GM21723 (cell line): ENCODE results near the gene FCMR.
"Not testable (repeated sequence)": the region's sequence is repeated elsewhere in the genome, so short reads cannot be mapped to it uniquely, and the experiment has no call there.

Source experiments
- ATAC-seq: cut with Tn5 transposase; IDR thresholded peaks from one replicate; pipeline ENCODE4 v1.9.1; 2021; ENCODE audit warnings: mild to moderate bottlenecking, moderate library complexity; ENCODE audit not compliant: unreplicated experiment

FCMR gene

DNA sequence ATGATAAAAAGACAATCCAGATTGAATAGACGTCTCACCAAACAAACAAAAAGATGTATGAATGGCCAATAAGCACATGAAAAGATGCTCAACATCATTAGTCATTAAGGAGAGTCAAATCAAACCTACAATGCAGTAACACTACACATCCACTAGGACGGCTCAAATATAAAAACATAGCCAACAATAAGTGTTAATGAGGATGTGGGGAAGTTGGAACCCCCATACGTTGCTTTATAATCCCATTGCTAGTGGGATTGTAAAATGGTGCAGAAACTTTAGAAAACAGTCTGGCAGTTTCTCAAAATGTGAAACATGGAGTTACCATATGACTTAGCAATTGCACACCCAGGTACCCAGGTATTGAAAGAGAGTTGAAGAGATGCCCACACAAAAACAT lies 39.2 kb downstream of the FCMR start:
- no peak for ATAC-seq

DNA sequence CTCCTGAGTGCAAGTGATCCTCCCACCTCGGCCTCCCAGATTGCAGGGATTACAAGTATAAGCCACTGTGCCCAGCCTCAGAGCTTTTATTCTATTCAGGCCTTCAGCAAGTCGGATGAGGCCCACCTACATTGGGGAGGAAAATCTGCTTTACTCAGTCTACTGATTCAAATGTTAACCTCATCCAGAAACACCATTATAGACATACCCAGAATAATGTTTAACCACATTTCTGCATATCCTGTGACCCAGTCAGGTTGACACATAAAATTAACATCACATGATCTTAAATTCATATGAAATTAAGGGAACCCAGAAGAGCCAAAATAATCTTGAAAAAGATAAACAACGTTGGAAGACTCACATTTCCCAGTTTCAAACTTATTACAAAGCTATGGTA lies 41.4 kb downstream of the FCMR start:
- no peak for ATAC-seq

DNA sequence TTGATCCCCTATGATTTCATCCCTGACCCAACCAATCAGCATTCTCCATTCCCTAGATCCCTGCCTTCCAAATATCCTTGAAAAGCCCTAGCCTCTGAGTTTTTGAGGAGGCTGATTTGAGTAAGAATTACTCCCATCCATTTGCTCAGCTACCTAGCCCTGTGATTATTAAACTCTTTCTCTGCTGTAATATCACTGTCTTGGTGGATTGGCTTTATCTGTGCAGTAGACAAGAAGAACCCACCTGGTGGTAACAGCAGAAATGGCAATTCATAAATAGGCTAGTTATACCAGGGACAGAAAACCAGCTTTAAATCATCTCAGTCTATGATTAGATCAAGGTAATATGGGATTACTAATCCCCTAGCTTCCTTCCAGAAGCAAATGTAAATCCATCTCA lies 43.3 kb downstream of the FCMR start:
- ATAC-seq: no peak

DNA sequence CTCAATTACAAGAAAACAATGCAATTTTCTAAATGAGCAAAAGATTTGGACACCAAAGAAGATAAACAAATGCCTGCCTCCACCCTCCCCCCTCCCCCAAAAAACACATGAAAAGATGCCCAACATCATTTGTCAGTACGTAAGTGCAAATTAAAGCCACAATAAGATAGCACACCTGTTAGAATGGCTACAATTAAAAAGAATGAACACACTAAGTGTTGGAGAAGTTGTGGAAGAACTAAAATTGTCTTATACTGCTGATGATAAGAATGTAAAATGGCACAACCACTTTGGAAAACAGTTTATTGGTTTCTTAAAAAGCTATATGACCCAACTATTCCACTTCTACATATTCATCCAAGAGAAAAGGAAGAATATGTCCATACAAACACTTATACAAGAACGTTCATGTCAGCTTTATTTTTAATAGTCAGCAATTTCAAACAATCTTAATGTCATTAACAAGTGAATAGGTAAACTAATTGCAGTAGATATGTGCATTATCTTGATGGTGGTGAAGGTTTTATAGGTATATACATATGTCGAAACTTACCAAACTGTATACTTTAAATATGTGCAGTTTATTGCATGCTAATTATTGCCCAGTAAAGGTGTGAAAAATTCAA lies 45.9 kb downstream of the FCMR start:
- ATAC-seq: no peak

DNA sequence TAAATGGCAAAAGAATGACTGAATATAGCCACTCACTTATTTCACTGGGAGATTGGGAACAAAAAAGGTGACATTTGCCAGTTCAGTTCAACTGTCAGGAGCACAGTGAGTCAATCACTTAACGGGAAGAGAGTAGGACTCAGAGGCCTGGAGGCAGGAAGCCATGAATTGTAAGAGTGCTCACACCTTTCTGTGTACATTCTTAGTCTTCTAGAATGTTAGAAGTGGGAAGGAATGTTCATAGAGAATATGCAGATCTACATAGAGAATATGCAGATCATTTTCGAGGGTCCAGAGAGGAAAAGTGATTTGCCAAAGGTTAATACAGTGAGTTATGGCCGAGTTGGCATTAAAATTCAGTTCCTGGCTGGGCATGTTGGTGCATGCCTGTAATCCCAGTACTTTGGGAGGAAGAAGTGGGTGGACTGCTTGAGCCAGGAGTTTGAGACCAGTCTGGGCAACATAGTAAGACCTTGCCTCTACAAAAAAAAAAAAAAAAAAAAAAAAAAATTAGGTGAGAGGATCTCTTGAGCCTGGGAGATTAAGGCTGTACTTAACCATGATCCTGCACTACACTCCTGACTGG lies 48.0 kb downstream of the FCMR start:
- ATAC-seq: no peak

DNA sequence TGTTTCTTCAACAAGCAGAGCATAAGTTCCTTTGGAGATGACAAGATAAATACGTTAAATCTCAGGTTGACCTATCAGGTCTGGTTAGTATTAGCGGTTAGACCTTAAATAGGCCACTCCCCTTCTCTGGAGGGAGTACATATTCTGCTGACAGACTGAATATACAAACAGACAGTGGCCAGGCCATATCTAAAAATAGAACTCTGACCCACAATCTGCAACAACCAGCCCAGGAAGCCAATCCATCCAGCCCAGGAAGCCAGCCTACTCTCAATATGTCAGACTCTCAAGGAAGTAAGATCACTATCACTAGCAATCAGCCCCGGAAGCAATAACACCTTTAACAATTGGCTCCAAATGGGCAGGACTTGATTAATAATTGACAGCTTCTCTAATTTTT lies 49.6 kb downstream of the FCMR start:
- ATAC-seq: no peak

DNA sequence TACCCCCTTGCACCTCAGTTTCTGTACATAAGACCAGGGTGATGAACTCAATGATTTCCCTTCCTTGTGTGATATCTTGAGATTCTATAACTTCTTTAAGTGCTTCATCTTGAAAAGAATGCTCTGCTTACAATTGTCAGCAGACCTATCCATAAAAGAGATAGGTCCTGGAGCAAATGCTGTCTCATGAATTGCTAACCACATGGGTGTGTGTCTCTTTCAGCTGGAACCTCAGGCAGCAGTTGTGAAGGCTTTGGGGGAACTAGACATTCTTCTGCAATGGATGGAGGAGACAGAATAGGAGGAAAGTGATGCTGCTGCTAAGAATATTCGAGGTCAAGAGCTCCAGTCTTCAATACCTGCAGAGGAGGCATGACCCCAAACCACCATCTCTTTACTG lies 53.5 kb downstream of the FCMR start:
- ATAC-seq: no peak

DNA sequence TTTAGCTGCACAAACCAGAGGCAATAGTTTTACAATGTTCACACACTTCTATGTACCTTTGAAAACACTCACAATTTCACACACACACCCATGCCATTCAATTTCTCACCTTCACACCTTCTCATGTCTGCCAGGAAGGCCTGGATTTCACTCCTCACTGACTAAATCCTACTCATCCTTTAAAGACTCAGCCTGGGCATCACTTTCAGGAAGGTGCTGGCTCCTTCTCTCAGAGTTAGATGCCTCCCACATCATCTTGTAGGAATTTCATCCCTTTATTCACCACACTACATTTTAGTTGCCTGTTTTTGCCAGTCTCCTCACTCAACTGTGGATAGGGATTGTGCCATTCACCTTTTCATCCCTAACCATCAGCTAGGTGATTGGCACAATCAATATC lies 54.0 kb downstream of the FCMR start:
- ATAC-seq: no peak

DNA sequence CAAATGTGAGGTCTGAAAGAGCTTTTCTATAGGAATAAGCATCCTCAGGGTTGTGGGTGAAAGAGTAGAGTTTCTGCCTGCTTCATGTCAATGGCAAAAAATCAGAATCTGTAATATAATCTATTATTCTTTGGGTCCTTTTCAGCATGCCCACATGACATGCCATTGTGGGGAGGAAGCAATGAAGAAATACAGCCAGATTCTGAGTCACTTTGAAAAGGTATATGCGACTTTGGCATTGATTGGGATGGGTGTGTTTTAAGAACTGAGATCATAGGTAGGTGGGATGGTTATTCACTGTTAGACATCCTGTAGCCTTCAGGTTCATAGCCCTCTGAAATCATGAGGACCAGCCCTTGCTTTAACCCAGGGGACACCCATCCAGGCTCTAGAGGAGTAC lies 54.5 kb downstream of the FCMR start:
- no peak for ATAC-seq

DNA sequence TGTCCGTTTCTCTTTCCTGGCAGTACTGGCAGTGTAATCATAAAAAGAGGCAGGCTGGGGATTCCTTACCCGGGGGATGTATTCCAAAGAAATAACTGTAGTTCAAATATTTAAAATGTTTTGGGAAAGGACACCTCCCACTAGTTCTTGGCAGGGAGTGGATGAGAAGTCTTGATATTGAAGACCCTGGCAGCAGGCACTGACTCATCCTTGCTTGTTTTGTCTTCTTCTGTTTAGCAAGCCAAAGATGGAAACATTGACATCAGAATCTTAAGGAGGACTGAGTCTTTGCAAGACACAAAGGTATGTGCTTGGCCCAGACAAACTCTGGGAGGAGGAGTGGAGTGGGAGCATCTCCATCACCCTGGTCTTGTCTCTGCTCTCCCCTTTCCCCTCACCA lies 55.7 kb downstream of the FCMR start:
- no peak for ATAC-seq

DNA sequence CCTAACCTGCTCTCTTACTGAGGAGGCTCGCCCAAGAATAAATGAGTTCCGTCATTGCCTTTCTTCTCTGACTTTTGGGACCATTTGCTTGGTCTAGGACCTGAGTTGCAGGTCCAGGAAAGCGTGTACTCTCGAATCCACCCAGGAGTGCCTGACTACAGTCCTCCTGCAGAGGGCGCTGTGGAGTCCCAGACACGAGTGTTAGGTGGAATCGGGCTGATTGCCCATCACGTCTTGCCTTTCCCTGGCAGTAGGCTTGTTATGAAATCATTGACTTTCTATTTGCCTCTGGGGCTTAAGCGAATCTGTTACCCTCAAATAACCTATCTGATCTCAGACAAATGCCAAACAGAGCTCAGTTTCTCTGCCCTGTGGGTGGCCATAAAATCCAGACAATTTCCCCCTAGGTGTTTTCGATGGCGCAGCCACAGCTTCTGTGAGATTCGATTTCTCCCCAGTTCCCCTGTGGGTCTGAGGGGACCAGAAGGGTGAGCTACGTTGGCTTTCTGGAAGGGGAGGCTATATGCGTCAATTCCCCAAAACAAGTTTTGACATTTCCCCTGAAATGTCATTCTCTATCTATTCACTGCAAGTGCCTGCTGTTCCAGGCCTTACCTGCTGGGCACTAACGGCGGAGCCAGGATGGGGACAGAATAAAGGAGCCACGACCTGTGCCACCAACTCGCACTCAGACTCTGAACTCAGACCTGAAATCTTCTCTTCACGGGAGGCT lies 56.6 kb downstream of the FCMR start, which contains the start of gene IL20:
Gene IL20 (plus strand): TSS at position 685 of the 733 bp plus-strand sequence. CDS start 230 bp downstream, outside the sequence.
- ATAC-seq: peak; percentile 56

DNA sequence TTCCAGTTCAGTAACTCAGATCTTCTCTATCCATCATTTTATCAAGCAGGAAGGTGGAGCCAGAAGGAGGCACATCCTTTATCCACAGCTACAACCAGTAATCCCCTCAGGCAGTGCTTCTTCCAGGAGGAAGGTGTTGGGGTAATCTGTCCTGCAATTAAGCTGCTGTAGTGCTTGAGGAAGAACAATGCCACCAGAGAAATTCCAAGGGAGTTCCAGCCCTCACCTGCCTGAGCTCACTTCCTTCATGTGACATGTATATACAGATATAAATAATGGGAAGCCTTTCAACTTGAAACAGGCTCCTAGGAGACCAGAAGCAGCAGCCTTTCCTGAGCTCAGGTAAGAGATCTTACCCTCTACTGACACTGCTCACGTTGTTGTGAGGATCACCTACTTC lies 58.5 kb downstream of the FCMR start:
- ATAC-seq: no peak

DNA sequence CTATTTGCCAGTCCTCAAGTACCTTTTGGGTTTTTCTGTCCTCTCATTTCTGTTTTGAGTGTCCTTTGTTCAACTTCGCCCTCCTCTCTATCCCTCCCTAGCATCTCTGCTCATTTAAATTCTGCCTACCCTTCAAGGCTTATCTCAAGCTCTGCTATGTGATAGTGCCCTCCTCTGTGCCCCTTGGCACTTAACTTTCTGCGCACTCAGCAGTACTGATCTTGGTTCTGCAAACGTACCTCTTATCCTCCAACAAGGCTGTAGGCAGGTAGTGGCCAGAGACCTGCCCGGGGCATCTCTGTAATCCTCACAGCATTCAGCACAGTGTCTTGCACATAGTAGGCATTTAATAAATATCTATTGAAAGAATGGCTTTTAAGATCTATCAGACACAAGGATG lies 61.6 kb downstream of the FCMR start:
- ATAC-seq: no peak

DNA sequence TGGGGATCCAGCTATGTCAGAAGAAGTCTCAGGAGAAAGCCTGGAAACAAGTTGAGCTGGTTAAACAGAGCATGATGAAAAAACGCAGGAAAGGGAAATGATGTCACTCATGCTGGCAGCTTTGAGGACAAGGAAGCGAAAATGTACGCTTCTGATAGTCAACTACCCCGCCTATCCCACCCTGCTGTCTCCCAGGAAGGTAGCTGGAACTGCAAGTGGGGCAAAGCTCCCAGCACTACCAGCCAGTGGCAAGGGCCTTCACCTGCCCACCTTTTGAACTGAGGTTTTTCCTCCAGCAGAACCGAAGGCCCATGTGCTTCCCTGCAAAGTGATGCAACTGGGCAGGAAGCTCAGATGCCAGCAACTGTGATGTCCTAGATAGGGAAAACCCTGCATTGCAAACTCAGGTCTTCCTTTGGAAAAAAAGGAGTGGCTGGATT lies 62.6 kb downstream of the FCMR start:
- no peak for ATAC-seq

DNA sequence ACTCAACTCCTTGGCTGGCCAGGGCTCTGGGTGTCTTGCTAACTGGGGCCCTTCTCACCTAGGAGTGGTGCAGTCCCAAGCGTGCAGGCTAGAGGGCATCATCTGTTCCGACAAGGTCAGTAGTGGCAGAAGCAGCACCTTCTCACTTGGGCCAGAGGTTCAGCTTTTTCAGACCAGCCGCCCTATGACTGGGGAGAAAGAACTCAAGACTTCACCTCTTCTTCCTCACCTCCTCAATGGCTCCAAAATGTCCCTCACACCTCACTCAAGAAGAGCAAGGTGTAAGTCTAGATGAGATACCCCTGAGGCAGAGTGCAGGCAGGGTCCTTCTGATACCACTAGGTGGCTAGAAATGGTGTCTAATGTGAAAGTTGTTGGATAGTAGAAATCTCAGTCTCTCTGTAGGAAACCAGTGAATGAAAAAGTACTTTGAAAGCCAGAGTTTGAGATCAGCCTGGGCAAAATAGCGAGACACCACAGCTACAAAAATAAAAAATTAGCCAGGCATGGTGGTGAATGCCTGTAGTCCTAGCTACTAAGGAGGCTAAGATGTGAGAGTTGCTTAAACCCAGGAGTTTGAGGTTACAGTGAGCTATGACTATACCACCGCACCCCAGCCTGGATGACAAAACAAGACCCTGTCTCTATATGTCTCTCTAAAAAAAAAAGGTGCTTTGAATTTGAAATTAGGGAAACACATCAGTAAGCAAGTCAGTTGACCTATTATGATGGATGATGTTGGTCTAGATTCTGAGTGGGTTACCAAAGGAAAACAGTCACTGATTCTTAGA lies 64.9 kb downstream of the FCMR start:
- ATAC-seq: no peak

DNA sequence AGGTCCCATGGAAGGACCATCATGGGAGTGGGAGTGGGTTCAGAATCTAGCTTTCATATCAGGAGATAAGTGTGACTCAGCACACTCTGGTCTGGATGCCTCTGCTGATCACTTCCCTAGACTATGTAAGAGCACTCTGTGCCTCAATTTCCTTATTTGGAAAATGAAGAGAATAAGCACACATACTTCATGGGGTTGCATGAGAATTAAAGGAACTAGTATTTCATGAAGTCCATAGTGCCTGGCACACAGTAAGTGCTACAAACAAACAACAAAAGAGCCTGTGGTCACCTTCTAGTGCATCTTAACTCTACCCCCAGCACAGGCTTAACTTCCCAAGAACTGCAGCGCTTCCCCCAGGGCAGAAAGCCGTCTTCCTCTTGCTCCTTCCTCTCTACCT lies 65.9 kb downstream of the FCMR start:
- ATAC-seq: no peak

DNA sequence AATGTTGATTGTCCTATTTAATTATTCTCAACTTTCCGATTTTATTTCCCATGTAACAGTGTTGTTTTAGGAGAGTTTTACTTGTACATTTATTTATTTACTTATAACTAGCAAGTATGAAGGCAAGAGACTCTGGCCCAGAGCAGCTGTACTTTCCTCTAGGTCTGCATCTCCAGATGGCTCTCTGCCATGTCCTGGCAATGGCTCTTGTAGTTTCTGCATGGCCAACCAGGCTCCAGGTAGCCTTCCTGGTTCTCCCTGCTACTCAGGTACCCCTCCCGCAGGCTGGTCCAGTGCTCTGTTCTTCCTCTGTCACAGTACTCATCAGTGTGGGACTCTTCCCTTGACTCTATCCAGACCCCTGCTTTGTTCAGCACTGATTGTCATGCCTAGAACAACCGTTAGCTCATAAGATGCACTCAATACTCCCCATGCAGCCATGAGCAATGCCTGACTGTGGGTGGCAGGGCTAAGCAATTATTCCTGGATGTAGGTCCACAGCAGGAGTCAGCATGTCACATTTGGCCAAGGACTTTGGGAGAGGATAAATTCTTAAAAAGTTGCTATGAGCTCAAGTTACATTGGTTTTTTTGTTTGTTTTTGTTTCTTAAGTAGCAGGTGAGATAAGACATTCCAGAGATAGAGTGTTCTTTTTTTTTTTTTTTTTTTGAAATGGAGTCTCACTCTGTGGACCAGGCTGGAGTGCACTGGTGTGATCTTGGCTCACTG lies 67.2 kb downstream of the FCMR start:
- ATAC-seq: no peak

DNA sequence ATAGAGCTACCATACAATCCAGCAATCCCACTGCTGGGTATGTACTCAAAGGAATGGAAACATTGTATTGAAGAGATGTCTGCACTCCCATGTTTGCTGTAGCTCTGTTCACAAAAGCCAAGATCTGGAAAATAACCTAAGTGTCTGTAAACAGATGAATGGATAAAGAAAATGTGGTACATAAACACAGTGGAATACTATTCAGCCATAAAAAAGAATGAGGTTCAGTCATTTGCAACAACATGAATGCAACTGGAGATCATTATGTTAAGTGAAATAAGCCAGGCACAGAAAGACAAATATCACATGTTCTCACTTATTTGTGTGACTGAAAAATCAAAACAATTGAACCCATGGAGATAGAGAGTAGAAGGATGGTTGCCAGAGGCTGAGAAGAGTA lies 68.0 kb downstream of the FCMR start:
- not testable (repeated sequence) for ATAC-seq
